ENCODE results near the gene NRCAM.

The NRCAM gene

DNA sequence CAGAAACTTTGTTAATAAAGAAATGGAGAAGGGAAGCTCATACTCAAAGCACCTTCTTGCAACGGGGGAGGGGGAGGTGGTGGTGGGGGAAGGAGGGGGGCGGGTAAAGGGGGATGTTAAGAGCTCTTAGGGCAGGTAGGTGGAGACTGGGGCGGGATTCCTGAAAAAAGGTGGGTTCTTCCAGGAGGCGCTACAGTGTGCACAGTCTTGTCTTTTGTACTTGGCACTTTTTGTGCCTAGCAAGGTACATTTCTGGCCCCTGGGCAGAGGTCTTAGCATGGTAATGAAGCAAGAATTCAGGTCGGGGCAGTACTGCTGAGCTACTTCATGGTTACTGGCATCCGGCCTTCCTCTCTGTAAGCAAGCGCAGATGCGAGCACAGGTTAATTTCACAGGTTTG is 310.8 kb downstream of the NRCAM start:
- no peak for DNase-seq

DNA sequence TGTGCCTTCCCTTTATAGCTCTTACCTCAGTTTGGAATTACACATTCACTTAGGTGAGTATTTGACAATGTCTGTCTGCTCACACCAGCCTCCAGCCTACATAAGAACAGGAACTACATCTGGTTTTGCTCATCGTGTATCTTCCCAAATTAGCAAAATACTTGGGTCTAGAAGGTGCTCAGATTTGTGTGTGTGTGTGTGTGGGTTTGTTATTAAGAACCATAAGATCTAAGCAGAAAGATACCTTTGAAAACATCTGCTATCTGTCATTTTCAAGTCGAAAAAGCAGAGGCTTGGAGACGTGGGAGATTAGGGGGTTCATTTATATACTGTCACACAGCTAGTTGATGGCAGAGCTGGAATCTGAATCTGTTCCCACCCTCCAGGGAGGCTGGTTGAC is 311.3 kb downstream of the NRCAM start:
- no peak for DNase-seq

GRCh38 chr7:108143658-108144420 is 312.4 kb downstream of the NRCAM start:
- no peak for DNase-seq

GRCh38 chr7:108142675-108143259 is 313.5 kb downstream of the NRCAM start:
- DNase-seq = no peak

GRCh38 chr7:108142180-108142579 is 314.1 kb downstream of the NRCAM start:
- no peak for DNase-seq

DNA sequence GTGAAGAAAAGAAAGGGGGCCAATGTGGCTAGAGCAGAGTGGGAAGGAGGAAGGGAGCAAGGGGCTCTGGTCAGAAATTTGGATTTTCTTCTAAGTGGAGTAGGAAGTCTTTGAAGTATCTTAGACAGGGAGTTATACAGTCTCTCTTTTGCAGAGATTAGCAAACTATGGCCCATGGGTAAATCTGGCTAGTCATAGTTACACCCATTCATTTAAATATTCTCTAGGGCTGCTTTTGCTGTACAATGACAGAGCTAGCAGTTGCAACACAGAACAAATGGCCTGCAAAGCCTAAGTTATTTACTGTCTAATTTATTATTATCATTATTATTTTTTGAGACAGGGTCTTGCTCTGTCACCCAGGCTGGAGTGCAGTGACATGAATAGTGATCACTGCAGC is 315.6 kb downstream of the NRCAM start:
- DNase-seq = no peak

DNA sequence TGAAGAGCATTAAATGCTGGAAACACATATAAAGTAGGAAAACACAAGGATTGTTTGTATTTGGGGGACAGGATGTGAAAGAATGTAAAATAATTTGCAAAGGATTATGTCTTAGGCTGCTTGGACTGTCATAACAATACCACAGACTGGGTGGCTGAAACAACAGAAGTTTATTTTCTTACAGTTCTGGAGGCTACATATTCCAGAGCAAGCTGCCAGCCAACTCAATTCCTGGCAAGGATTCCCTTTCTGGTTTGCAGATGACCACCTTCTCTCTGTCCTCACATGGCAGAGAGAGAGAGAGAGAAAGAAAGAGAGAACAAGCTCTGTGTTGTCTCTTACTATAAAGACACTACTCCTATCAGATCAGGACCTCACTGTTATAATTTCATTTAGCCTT is 317.3 kb downstream of the NRCAM start:
- no peak for DNase-seq

DNA sequence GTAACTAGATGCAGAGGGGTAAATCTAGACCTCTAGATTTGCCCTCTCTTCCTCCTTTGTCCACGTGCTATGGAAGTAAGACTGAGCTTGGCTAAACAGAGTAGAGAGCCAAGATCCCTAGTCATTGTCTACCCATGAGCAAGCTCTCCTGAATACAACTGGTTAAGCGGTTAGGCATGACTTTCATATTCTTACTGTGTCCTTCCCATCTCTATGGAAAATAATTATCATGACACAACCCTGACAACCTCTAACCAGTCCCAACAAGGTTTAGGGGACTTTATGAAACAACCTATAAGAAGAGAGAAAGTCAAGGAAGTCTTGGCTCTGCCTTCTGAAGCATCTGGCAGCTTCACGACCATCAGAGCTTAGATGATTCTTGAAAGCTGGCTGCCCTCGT is 318.2 kb downstream of the NRCAM start:
- no peak for DNase-seq

- no peak for DNase-seq
Observed at GRCh38 chr7:108137040-108137439, 319.2 kb downstream of the NRCAM start.

DNA sequence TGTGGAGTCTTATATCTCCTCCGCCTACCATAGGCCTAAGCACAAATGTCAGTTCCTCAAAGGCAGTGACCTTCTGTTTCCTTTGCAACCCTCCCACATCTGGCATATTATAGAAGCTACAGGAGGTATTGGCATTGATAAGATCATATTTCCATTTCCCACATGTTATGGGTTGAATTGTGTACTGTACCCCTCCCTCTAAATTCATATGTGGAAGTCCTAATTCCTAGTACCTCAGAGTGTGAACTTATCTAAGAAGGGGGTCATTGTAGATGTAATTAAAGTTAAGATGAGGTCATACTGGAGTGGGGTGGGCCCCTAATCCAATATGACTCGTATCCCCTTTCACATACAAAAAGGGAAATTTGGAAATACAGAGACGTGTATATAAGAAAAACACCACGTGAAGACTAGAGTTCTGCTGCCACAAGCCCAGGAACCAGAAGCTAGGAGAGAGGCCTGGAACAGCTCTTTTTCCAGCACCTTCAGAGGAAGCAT is 320.0 kb downstream of the NRCAM start:
- no peak for DNase-seq

- DNase-seq = no peak
Observed at GRCh38 chr7:108135446-108136190, 320.6 kb downstream of the NRCAM start.

- no peak for DNase-seq
Observed at GRCh38 chr7:108134486-108134885, 321.8 kb downstream of the NRCAM start.

DNA sequence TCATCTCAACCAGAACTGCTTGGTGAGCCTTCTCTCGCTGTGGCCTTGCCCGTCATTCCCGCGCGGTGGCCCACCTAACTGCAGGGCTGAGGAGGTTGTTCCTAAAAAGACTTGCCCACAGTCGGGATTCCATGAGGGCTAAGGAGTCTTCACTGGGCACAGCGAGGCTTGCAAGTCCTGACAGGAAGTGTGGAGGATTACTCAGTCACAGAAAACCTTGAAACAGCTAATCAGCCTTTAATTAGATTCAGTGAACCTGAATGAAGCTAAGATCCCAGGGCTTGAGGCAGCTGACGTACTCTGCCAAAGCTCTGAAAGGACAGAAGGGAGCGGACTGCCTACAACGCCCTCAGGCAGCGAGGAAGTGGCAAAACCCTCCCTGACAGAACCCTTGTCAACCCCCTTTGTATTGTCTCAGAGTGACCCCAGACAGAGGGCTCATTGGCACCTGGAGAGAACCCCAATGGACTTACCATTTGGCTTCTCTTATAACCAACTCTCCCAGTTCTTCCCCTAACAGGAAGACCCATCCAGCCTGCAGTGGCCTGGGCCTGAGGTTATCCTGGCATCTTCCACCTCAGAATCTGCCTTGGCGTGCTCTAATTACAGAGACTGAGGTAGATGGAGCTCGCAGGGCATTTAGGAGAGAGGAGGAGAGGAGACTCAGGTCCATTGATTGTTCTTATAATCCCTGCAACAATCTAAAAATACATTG is 323.5 kb downstream of the NRCAM start:
- no peak for DNase-seq

- DNase-seq = no peak
Observed at GRCh38 chr7:108130261-108130660, 326.0 kb downstream of the NRCAM start, which contains the start of gene LAMB4. Gene LAMB4 (minus strand): TSS chr7:108130361. CDS start chr7:108123164, 7,197 bp downstream.

DNA sequence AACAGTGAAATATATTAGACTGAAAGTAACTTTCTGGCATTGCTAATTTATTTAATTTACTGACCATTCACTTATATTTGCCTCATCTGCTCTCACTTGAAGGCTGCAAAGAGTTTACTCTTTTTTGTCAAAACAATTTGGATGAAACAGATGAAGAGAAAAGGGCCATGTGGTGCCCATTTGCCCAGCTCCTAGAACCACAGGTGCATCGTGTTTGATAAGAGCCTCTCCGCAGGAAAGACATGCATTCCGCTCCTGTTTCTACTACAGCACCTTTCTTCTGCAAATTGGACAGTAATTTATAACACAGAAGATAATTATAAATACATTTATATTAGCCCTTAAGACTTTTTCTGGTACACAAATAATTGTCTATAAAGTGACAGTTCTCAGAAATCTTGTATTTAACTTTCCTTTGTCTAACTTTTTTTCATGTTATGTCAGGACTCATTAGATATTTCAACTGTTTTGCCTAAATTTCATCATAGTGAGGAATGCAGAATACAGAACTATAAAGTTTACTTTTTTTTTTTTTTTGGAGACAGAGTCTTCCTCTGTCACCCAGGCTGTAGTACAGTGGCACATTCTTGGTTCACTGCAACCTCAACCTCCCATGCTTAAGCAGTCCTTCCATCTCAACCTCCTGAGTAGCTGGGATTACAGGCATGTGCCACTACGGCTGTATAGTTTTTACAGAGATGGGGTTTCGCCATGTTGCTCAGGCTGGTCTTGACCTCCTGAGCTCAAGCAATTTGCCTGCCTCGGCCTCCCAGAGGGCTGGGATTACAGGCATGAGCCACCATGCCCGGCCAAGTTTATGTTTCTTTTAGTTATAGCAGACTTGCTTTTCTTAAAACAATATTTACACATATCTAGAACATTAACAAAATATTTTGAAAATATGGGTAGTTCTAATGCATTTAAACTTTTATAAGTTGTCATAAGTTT is 326.9 kb downstream of the NRCAM start:
- DNase-seq = no peak

DNA sequence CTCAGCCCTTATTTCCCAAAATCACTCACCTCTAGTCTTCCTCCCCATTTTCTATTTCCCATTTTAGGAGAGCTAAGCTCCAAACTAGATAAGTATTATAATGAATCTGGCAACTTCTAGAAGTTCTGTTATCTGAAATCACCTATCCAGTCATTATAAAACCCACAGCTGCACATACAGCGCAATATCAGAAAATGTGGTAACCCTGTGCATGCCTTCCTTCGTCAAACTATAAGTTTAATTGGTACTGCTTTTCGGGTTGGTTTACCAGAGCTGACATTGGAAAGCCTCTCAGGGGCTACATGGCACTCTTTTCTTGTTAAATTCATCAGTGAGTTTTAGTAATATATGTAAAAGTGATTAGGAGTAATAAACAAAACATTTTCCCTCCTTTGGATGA is 327.7 kb downstream of the NRCAM start:
- DNase-seq = no peak

DNA sequence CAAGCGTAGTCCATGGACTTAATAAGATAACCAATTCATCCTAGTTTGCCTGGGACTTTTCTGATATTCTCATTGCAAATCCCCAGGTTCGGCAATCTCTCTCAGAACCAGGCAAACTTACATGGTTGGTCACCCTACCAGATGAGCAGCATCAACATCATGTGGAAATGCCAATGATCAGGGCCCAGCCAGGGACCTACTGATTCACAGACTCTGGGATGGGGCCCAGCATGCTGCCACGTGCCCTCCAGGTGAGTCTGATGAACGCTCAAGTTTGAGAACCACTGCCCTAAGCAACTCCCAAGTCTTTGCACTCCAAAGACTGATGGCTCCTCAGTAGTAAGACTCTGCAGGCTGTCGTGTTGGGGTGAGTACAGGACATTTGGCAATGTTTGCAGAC is 328.8 kb downstream of the NRCAM start:
- no peak for DNase-seq

DNA sequence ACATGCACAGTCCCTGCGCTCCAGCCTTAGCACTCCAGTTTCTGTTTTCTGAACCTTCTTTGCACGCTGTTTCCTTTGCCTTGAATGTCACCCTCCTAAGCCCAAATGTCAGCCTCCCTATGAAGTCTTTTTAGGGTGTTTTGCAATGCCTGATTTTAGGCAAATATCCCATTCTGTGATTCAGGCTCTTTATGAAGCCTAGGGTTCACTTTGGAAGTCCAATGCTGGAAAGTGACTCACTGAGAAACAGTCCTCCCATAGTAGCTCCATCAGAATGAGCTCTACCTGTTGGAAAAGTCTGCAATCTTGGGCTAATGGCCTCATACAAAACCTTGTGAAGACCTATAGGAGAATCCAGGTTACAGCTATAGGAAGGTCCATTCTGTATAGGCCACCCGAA is 331.4 kb downstream of the NRCAM start:
- no peak for DNase-seq

GRCh38 chr7:108122181-108122580 is 334.1 kb downstream of the NRCAM start:
- DNase-seq = no peak

- no peak for DNase-seq
Observed at GRCh38 chr7:108120933-108121332, 335.3 kb downstream of the NRCAM start.

GRCh38 chr7:108120196-108120595 is 336.0 kb downstream of the NRCAM start:
- DNase-seq = no peak

DNA sequence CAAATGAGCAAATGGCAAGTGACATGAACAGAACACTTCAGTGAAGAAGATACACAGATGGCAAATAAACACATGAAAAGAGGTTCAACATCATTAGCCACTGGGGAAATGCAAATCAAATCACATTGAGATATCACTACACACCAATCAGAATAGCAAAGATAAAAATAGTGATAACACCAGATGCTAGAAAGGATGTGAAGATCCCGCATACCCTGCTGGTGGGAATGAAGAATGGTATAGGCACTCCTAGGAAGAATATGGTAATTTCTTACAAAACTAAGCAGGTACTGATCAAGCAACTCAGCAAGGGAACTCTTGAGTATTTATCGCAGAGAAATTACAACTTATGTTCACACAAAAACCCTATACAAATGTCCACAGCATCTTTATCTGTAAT is 337.3 kb downstream of the NRCAM start:
- no peak for DNase-seq

Data from activated naive CD4-positive, alpha-beta T cell (primary cell).